Muscle layer of colon (tissue), 2 donors: Measurements from ENCODE around the gene GPR152.
"Not testable (repeated sequence)": the region's sequence is repeated elsewhere in the genome, so short reads cannot be mapped to it uniquely, and the experiment has no call there.

Experiments
- H3K27ac ChIP-seq: one replicate; pipeline ENCODE4 v1.7.0; 2013; ENCODE audit warnings: low read depth, mild to moderate bottlenecking, low read length, moderate library complexity
- H3K27me3 ChIP-seq, 2 donors: one replicate each; pipeline ENCODE4 v1.7.0; 2013; ENCODE audit warnings: low read length in 2 of 2, mild to moderate bottlenecking in 2 of 2; ENCODE audit not compliant: insufficient read depth in 2 of 2, control insufficient read depth in 1 of 2
- H3K36me3 ChIP-seq: one replicate; pipeline ENCODE4 v1.7.0; 2013; ENCODE audit warnings: mild to moderate bottlenecking, low read length; ENCODE audit not compliant: insufficient read depth
- H3K4me1 ChIP-seq: one replicate; pipeline ENCODE4 v1.7.0; 2013; ENCODE audit warnings: mild to moderate bottlenecking, low read length; ENCODE audit not compliant: insufficient read depth
- H3K4me3 ChIP-seq, 2 donors: one replicate each; pipeline ENCODE4 v1.7.0; 2013; ENCODE audit warnings: low read length in 2 of 2, low read depth in 1 of 2, mild to moderate bottlenecking in 1 of 2, moderate library complexity in 1 of 2
- H3K9ac ChIP-seq: one replicate; pipeline ENCODE4 v1.7.0; 2013; ENCODE audit warnings: low read length
- H3K9me3 ChIP-seq: one replicate; pipeline ENCODE4 v1.7.0; 2013; ENCODE audit warnings: mild to moderate bottlenecking, low read length
- donor health status: abdominal sarcoma.
- donor health status: Adenocarcinoma of cecum.

GPR152 gene

GRCh38 chr11:67468759-67469507 is 16.4 kb upstream of the GPR152 start, which contains the start of gene TMEM134:
TSS of gene TMEM134 (minus strand) at chr11:67469251. CDS start at chr11:67469192, 59 bp downstream.
- Histone ChIP-seq H3K4me3 (peak within 1 kb of the TSS; percentile 68 to 85), H3K9ac (peak within 1 kb of the TSS; percentile 68), H3K36me3 (no peaks in the 10 kb centered on the region), H3K27me3 (no peaks in the 10 kb centered on the region), H3K27ac (peak within 1 kb of the TSS; percentile 99), H3K4me1 (peaks cover 29% of the 10 kb centered on the region), H3K9me3 (no peaks in the 10 kb centered on the region)

GRCh38 chr11:67468456-67468758 is 15.9 kb upstream of the GPR152 start:
- Histone ChIP-seq H3K9ac (peak overlapping the region; percentile 68), H3K27ac (peak overlapping the region; percentile 99), H3K36me3 (no peaks in the 10 kb centered on the region), H3K4me1 (peaks cover 33% of the 10 kb centered on the region), H3K4me3 (peak overlapping the region; percentile 68 to 85), H3K27me3 (no peaks in the 10 kb centered on the region), H3K9me3 (no peaks in the 10 kb centered on the region)

GRCh38 chr11:67468056-67468455 is 15.5 kb upstream of the GPR152 start:
- H3K27ac ChIP-seq = peak overlapping the region; percentile 99
- H3K4me1 ChIP-seq = peaks cover 33% of the 10 kb centered on the region
- H3K4me3 ChIP-seq = peak overlapping the region; percentile 68 to 85
- H3K36me3 ChIP-seq = no peaks in the 10 kb centered on the region
- H3K27me3 ChIP-seq = no peaks in the 10 kb centered on the region
- H3K9ac ChIP-seq = peak overlapping the region; percentile 68
- H3K9me3 ChIP-seq = no peaks in the 10 kb centered on the region

DNA sequence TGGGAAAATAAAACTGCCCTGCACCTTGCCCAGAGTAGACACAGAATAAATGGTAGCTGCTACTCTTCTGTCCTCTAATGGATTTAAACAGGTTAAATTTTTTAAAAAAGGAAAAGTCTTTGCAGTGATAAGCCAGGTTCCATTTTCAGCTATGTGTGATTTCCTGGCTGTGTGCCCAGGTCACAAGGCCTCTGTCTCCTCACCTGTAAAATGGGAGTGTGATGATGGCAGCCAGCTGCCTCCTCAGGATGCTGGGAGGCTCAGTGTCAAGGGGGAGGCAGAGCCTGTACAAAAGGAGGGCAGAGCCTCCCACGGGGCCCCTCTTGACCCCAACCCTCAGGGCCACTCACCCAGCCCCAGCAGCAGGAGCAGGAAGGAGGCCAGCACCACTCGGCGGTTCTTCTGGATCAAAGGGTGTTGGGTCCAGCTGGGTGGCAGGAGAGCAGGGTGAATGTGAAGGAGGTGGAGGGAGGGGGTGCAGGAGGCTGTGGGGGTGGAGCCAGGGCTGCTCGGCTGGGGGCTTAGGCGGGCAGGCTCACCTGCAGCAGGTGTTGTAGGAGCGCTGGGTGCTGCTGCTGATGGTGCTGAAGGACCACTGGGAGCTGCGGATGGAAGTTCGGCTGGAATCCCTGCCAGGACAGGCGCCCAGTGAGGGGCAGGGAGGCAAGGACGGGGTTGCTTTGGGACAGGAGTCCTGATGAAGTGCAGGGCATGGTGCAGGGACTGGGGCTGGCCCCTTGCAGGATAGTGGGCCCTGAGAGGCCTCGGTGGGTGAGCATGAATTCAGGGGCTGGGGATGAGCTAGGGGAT is 14.6 kb upstream of the GPR152 start:
- Histone ChIP-seq H3K27ac (no peak overlapping the region), H3K36me3 (no peaks in the 10 kb centered on the region), H3K4me3 (no peak overlapping the region), H3K9me3 (no peaks in the 10 kb centered on the region), H3K9ac (no peak overlapping the region), H3K27me3 (no peaks in the 10 kb centered on the region), H3K4me1 (peaks cover 33% of the 10 kb centered on the region)

GRCh38 chr11:67466367-67466766 is 13.8 kb upstream of the GPR152 start:
- Histone ChIP-seq H3K27me3 (no peaks in the 10 kb centered on the region), H3K4me1 (peaks cover 33% of the 10 kb centered on the region), H3K4me3 (no peak overlapping the region), H3K9ac (no peak overlapping the region), H3K27ac (no peak overlapping the region), H3K9me3 (no peaks in the 10 kb centered on the region), H3K36me3 (no peaks in the 10 kb centered on the region)

DNA sequence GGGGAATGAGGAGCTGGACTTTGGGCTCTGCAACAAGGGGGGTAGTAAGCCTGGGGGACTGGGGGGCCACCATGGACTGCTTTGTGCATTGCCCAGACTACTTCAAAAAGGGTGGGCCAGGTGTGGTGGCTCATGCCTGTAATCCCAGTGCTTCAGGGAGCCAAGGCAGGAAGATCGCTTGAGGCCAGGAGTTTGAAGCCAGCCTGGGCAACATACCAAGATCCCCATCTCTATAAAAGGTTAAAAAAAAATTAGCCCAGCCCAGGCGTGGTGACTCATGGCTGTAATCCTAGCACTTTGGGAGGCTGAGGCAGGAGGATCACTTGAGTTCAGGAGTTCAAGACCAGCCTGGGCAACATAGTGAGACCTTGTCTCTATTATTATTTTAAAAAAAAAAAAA is 13.0 kb upstream of the GPR152 start:
- H3K27ac ChIP-seq = peak overlapping the region; percentile 84
- not testable (repeated sequence) for H3K9me3 ChIP-seq, H3K36me3 ChIP-seq, H3K9ac ChIP-seq, H3K27me3 ChIP-seq
- peaks cover 33% of the 10 kb centered on the region for H3K4me1 ChIP-seq
- H3K4me3 ChIP-seq = peak overlapping the region in 1 of 2 donors; percentile 74

DNA sequence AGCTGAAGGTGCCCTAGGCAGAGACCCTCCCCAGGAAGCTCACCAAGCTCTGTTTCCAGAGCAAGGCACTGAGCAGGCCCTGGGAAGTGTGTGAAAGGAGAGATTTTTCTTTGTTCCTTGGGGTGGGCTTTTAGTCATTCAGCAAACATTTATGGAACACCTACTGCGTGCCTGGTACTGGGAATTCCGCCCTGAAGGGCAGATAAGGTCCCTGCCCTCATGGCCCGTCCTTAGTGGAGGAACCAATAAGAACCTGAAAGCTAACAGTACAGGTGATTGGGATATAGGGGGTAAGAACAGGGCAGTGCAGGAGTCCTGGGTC is 12.6 kb upstream of the GPR152 start:
- Histone ChIP-seq H3K36me3 (no peaks in the 10 kb centered on the region), H3K4me1 (peaks cover 33% of the 10 kb centered on the region), H3K27me3 (no peaks in the 10 kb centered on the region), H3K4me3 (peak overlapping the region; percentile 38 to 74), H3K9me3 (no peaks in the 10 kb centered on the region), H3K9ac (peak overlapping the region; percentile 80), H3K27ac (peak overlapping the region; percentile 84)

GRCh38 chr11:67464411-67465188 is 12.1 kb upstream of the GPR152 start:
- H3K36me3 ChIP-seq = no peaks in the 10 kb centered on the region
- H3K9me3 ChIP-seq = no peaks in the 10 kb centered on the region
- H3K9ac ChIP-seq = peak overlapping the region; percentile 80
- peaks cover 33% of the 10 kb centered on the region for H3K4me1 ChIP-seq
- H3K27me3 ChIP-seq = no peaks in the 10 kb centered on the region
- H3K4me3 ChIP-seq = peak overlapping the region; percentile 38 to 74
- H3K27ac ChIP-seq = peak overlapping the region; percentile 84

GRCh38 chr11:67463680-67464410 is 11.3 kb upstream of the GPR152 start:
- peak overlapping the region; percentile 34 to 74 for H3K4me3 ChIP-seq
- H3K4me1 ChIP-seq = peaks cover 33% of the 10 kb centered on the region
- no peaks in the 10 kb centered on the region for H3K36me3 ChIP-seq
- H3K9me3 ChIP-seq = no peaks in the 10 kb centered on the region
- peak overlapping the region; percentile 84 for H3K27ac ChIP-seq
- peak overlapping the region; percentile 76 for H3K9ac ChIP-seq
- no peaks in the 10 kb centered on the region for H3K27me3 ChIP-seq

GRCh38 chr11:67463186-67463585 is 10.7 kb upstream of the GPR152 start:
- no peak overlapping the region for H3K4me3 ChIP-seq
- no peak overlapping the region for H3K27ac ChIP-seq
- no peaks in the 10 kb centered on the region for H3K36me3 ChIP-seq
- no peak overlapping the region for H3K9ac ChIP-seq
- no peaks in the 10 kb centered on the region for H3K27me3 ChIP-seq
- H3K4me1 ChIP-seq = peaks cover 31% of the 10 kb centered on the region
- H3K9me3 ChIP-seq = no peaks in the 10 kb centered on the region

DNA sequence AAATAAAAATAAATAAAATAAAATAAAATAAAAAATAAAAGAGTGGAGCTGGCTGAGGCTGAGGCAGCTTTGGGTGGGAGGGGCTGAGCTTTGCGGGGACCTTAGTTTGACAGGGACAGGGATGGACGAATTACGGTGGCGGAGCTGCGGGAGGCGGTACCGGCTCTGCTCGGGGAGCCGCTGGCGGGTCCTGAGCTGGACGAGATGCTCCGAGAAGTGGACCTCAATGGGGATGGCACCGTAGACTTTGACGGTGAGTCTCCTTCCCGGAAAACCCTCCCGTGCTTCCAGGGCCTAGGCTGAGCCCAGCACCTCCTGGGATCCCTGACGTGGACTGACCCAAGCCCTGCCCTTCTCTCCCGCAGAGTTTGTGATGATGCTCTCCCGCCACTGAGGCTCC is 5.7 kb upstream of the GPR152 start:
- H3K9ac ChIP-seq = no peak overlapping the region
- H3K4me1 ChIP-seq = no peaks in the 10 kb centered on the region
- H3K4me3 ChIP-seq = no peak overlapping the region
- H3K27ac ChIP-seq = no peak overlapping the region
- H3K9me3 ChIP-seq = no peaks in the 10 kb centered on the region
- H3K36me3 ChIP-seq = no peaks in the 10 kb centered on the region
- no peaks in the 10 kb centered on the region for H3K27me3 ChIP-seq
